ENCODE data around the gene VPS37C.
"Not testable (repeated sequence)": the region's sequence is repeated elsewhere in the genome, so short reads cannot be mapped to it uniquely, and the experiment has no call there.

Gene VPS37C

GRCh38 chr11:61115498-61116224 lies 45.6 kb downstream of the VPS37C start:
- no peak for DNase-seq

GRCh38 chr11:61114913-61115312 lies 46.3 kb downstream of the VPS37C start:
- no peak for DNase-seq

DNA sequence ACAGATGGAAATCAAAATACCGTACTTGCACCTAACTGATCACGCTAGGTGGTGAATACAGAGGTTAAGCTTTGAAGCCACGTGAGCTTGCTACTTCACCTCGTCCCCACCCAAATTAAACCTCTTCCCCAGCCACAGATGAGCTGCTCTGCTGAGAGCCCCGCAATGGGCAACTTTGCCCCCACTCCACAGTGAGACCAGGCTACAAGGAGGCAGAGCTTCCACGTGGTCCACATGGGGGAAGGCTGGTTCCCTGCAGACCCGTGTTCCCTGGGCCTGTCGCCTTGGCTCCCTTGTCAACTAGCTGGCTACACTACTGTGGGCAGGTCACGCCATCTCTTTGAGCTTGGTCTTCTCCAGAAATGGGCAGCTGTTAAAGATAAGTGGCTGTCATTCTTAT lies 48.0 kb downstream of the VPS37C start:
- no peak for DNase-seq

DNA sequence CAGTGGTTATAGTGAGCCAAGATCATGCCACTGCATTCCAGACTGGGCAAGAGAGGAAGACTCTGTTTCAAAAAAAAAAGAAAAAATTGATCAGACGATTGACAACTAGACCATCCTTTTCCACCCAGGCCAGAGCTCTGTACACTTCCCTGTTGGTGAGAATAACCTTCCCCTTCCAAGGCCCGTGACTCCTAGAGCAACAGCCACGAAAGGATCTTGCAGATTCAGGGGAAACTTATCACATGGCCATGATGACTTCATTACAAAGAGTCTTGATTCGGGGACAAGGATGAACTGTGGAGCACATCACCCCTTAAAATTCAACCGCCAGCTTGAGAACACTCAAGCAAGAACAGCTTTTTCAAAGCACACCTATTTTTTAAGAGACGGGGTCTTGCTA lies 48.7 kb downstream of the VPS37C start:
- DNase-seq, result no peak

DNA sequence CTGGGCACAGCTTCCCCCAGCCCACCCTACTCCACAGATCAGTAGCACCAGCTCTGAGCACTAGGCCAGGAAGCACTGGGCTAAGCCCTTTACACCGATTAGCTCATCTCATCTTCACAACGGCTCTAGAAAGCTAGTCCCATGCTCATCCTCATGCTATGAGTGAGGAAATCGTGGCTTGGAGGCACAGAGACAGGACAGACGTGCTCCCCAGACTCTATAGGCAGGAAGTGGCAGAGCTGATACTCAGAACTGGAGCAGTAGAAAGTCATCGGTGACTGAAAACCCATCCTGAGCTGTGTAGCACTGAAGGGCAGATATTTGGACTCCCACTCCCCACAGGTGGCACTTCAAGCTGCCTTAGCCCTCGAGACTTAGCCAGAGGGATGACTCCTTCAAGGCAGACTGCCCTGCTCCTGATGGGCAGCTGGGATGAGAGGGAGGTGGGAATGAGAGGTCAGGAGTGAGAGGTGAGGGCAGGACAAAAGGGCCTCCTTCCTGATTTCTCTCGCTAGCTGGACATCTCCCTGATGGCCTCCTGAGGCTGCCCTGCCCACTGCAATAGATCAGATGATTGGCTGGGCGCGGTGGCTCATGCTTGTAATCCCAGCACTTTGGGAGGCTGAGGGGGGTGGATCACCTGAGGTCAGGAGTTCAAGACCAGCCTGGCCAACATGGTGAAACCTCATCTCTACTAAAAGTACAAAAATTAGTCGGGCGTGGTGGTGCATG lies 49.3 kb downstream of the VPS37C start:
- no peak for DNase-seq

DNA sequence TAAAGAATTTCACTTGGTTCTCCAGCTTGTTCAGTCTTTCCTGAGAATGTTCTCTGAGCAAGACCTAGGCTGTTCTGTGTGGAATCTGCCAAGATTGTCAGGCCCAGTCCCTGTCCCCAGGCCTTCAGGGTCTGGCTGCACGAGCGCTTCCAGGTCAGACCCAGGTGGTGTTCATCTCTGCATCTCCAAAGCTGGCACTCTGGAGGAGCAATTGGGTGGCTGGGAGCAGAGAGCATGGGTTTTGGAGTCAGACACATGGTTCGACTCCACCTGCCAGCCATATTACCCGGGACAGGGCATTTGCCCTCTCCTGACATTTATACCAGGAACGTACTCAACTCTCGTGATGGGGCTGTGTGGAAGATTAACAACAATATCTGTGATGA lies 50.2 kb downstream of the VPS37C start:
- DNase-seq, result no peak

DNA sequence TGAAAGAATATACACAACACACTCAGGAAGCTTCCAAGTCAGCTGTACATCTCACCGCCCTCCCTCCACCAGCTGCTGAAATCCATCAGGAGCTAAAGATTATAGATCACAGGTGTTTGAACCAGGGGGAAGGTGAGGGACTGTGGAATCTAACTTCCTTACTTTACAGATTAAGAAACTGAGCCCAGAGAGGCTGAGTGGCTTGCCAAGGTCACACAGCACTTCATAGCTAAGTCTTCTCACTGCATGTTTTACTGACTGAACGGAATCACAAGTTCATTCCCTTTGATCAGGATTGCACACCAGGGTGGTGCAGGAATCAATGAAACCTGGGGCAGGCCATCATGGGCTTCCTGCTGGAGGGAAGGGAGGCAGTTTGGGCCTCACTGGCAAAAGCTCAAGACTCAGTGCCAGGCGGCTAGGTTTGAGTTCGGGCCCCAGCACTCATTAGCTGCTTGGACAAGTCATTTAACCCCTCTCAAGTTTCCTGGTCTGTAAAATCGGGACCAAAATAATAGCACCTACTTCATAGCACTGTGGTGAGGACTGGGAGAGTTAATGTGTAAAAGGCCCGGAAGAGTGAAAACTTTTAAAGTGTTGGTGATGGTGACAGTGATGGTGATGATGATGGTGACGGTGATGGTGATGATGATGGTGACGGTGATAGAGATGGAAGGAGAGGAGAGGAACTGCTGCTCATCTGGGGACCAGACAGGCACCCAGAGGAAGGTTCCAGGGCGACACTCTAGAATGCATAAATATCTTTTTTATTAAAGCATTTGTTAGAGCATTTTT lies 50.8 kb downstream of the VPS37C start:
- DNase-seq, result no peak

GRCh38 chr11:61109671-61110070 lies 51.6 kb downstream of the VPS37C start:
- no peak for DNase-seq

DNA sequence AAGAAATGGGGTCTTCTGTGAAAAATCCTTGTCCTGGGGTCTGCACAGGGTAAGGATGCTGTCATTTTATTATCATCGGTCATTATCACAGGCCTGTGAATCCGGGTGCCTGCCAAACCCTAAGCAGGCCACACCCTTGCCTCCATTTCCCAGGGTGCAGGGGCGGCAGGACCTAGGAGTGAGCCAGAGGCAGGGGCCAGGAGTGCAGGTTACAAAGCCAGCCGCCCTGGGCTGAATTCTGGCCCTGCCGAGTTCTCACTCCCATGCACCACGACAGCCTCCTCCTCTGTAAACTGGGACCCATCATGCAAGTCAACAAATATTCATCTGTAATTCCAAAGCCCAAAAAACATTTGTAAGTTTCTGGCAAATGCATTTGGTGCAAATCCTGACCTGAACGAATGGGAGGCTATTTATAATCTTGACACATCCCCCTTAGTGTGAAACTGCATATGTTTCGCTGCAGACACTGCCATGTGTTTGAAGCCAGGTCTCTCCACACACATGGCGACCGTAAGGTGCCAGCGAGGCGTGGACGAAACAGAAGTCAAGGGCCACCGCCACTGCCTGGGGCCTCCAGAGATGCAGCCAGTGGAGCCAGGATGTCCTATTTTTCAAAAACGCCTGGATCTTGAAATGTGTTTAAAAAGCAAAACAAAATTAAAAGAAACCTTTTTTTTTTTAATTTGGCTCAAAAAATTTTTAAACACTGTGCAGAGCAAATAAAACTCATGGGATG lies 52.2 kb downstream of the VPS37C start:
- DNase-seq, result no peak

DNA sequence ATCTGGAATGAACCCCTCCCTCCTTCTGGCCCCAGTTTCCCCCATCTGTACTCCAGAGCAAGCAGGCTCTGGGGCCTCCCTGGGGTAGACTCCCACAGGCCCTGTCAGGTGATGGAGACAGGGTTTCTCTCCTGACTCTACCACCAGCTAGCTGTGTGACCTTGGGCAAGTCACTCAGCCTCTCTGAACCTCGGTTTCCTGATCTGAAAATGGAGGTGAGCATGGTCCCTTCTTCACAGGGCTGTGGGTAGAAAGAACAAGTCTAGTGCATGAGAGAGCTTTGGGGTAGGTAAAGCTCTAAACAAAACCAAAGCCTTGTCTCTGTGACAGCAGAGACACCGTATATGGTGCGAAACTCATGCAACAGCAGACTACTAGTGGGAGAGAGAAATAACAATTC lies 53.3 kb downstream of the VPS37C start:
- DNase-seq, result no peak

- DNase-seq, result no peak
Observed at GRCh38 chr11:61106894-61107470, 54.2 kb downstream of the VPS37C start.

- no peak for DNase-seq
Observed at GRCh38 chr11:61106296-61106695, 54.9 kb downstream of the VPS37C start.

- no peak for DNase-seq
Observed at GRCh38 chr11:61104963-61105362, 56.3 kb downstream of the VPS37C start.

GRCh38 chr11:61103851-61104423 lies 57.3 kb downstream of the VPS37C start:
- DNase-seq, result no peak

DNA sequence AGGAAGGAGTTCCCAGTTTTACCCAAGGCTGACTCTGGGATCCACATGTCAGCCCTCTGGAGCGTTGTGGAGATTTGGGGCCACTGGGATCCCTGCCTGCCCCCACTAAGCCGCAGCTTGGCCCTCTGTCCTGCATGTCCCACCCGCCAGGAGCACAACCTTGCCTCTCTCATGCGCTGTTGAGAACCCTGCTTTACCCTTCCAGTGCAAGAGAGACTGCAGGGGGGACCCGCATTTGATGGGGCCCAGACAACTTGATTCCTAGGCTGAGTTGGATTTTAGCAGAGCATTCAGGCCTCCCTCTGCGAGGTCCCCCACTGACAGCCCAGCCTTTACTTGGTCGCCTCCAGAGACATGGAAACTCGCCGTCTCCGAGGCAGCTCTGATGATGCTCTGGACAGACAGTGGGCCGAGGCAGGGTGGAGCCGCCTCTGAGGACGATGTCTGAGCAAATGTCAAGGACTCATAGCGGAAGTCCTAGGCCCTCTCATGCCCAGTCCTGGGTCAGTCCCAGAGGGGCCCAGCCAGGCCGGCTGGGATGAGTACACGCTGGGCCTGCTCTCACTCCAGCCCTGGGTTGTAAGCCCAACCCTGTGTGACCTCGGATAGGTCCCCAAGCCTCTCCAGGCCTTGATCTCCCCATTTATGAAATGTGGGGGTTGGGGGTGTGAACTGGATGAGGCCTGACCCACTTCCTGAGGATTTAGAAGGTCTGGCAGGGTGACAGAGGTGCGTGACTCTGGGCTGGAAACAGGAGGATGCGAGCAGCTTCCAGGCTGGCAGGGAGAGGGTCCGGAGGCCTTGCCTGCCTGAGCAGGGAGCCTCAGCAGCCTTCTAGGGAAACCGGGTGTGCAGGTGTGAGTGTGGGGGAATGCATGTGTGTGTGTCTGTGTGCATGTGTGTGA lies 58.3 kb downstream of the VPS37C start:
- DNase-seq, result no peak

DNA sequence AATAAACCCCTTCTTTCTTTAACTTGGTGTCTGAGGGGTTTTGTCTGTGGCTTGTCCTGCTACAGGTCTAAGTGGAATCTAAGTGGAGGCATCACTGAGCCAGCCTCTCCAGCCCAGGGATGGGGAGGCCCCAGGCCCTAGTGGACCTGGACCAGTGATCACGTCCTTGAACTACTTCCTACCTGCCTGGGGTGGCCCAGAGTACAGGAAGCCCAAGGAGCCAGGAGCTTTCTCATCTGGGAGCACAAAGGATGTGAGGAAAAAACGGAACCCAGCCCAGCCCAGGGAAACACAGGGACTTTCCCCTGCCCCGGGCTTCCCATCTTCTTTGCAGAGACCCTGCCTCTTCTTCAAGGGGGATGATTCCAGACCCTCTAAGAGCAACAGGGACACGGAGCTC lies 62.4 kb downstream of the VPS37C start:
- no peak for DNase-seq

- not testable (repeated sequence) for DNase-seq
Observed at GRCh38 chr11:61098261-61098660, 63.0 kb downstream of the VPS37C start.

DNA sequence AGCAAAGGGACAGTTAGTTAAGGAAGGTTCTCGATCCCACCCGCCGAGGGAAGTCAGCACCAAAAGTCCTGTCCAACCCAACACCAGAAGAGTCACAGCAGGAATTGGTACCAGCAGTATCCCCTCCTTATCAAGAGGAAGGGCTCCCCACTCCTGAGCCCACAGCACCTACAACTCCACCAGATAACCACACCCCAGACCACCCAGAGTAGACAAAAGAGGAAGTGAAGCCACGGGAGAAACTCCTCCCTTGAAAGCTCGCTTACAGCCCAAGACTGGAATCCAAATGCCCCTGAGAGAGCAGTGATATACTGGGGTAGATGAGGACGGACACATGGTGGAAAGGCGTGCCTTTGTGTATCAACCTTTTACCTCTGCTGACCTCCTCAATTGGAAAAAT lies 66.2 kb downstream of the VPS37C start:
- no peak for DNase-seq

DNA sequence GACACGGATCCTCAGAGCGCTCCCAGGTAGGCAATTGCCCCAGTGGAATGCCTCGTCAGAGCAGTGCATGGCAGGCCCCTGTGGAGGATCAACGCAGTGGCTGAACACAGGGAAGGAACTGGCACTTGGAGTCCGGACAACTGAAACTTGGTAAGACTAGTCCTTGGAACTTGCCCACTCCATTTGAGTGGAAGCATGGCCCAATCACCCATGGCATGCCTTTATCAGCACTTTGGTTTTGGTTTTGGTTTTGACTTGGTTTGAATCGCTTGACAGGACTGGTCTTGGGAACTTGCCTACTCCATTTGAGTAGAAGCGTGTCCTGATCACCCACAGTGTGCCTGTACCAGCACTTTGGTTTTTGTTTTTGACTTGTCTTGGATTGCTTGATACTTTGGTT lies 67.1 kb downstream of the VPS37C start:
- DNase-seq, result not testable (repeated sequence)

GRCh38 chr11:61092908-61093763 lies 68.1 kb downstream of the VPS37C start:
- no peak for DNase-seq
